NCI-H345 treated with DMSO at 0.1 percent for 48 hours (cell line): ENCODE data around the gene IER5.
"Not testable (repeated sequence)": the region's sequence is repeated elsewhere in the genome, so short reads cannot be mapped to it uniquely, and the experiment has no call there.

Experiments
- DNase-seq: peaks from one replicate; lab custom pipeline; 2025; ENCODE audit not compliant: unreplicated experiment; lab: John Stamatoyannopoulos, UW

Gene IER5

GRCh38 chr1:181088079-181089016 lies at the start of gene IER5:
Gene IER5 (plus strand): TSS chr1:181088700. CDS start chr1:181088903, 203 bp downstream.
- peak; percentile 91 for DNase-seq

DNA sequence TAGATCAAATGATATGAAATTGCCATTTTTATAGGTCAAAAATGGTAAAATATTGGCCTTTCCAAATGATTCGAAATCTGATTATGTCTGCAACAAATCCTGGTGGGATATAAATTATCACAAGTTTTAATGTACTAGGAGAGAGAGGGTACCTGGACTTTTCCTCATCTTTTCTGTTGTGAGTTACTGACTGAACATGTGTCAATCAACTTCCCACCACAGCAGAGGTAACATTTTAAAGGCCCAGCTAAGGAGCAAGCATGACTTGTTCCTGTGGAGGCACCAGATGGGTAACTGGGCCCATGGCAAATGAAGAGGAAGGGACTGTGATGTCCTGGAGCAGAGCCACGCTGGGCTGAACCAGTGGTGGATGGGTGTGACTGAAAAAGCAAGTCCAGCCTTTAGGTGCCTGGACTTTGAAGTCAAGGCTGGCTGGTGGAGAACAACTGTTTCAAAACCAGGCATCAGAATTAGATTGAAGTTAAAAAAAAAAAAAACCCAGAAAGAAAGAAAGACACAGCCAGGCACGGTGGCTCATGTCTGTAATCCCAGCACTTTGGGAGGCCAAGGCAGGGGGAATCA lies 48.1 kb upstream of the IER5 start:
- DNase-seq = no peak

GRCh38 chr1:181043025-181043888 lies 45.2 kb upstream of the IER5 start:
- DNase-seq = peak; percentile 29

DNA sequence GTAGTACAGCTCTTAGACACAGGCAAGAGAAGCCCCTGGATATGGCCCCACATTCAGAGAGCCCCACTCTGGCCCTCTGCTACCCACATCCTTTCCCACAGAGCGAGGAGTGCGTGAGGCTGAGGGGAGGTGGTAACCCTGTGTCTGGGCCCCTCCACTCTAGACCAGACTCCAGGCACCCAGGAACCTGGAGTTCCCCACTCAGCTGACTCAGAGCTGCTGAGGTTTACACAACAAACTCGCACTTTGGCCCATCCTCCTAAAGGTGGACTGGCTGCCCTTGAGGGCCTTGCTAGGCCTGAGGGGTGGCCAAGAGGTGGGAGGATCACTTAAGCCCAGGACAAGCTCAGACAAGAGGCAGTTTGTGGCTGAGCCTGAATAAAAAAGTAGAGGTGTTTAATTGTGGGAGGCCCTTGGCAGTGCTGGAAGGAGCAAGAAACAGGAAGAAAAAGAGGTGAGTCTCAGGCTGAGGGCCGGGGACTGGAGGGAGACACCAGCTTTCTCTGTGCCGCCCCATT lies 44.0 kb upstream of the IER5 start:
- DNase-seq = no peak

DNA sequence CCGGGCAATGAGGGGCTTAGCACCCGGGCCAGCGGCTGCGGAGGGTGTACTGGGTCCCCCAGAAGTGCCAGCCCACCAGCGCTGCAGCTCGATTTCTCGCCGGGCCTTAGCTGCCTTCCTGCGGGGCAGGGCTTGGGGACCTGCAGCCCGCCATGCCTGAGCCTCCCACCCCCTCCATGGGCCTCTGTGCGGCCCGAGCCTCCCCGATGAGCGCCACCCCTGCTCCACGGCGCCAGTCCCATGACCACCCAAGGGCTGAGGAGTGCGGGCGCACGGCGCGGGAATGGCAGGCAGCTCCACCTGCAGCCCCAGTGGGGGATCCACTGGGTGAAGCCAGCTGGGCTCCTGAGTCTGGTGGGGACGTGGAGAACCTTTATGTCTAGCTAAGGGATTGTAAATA lies 42.6 kb upstream of the IER5 start:
- not testable (repeated sequence) for DNase-seq

GRCh38 chr1:181049378-181049777 lies 39.1 kb upstream of the IER5 start:
- no peak for DNase-seq

GRCh38 chr1:181050922-181051321 lies 37.6 kb upstream of the IER5 start:
- DNase-seq = no peak

GRCh38 chr1:181056560-181056959 lies 31.9 kb upstream of the IER5 start:
- no peak for DNase-seq

DNA sequence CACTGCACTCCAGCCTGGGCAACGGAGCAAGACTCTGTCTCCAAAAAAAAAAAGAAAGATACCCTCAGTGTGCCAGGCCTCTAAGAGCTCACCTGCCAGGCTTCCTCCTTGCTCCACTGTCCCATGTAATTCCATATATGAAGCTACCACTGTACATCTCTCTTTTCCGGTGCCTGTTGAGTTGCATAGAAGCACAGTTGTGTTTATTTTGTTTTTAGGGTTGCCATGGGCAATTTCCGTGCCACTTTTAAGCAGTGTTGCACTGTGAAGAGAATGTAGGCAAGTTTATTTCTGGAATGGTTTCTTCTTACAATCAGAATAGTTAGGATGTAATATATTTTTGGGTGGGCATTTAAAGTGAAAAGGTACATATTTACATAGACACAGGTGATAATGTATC lies 31.4 kb upstream of the IER5 start:
- DNase-seq = peak; percentile 90

DNA sequence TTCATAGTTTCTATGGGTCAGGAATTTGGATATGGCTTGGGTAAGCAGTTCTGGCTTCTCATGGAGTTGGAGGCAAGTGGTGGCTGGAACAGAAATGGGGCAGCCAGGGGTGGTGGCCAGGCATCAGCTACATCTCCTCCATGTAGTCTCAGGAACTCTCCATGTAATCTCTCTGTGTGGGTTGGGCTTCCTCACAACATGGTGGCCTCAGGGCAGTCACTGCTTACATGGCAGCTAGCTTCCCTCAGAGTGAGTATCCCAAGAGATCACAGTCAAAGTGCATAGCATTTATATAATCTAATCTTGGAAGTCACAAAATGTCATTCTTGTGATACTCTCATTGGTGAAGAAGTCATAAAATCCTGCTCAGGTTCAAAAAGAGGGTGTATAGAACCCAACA lies 29.1 kb upstream of the IER5 start:
- no peak for DNase-seq

DNA sequence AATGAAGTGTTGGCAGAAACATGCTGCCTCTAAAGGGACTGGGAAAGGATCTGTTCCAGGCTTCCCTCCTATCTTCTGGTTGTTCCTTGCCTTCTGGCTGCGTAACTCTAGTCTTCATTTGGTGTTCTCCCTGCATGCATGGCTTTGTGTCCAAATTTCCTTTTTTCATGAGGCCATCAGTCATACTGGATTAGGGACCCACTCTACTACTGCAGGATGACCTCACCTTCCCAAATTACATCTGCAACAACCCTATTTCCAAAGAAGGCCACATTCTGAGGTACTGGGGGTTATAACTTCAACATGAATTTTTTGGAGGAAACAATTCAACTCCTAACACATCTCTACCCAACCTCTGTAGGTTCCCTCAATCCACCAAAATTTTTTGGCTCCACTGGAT lies 28.4 kb upstream of the IER5 start:
- no peak for DNase-seq

GRCh38 chr1:181060947-181061346 lies 27.6 kb upstream of the IER5 start:
- not testable (repeated sequence) for DNase-seq

DNA sequence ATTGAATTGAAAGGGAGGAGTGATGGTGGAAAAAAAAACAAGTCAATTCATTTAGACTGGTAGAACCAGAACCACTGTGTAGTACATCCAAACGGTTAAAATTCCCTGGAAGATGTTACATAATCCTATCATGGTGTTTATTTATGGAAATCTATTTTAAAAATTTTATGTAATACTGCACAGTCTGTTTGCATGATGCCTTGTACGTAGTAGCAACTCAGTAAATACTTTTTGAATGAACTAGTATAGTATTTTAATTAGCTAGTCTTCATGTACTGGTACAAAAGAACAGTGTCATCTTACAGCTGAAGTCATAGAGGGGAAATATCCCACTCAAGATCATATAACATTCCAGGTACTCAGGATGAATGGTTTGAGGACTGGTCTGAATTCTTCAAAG lies 27.0 kb upstream of the IER5 start:
- no peak for DNase-seq

- no peak for DNase-seq
These were observed 26.3 kb upstream of the IER5 start for GRCh38 chr1:181061891-181062835.

DNA sequence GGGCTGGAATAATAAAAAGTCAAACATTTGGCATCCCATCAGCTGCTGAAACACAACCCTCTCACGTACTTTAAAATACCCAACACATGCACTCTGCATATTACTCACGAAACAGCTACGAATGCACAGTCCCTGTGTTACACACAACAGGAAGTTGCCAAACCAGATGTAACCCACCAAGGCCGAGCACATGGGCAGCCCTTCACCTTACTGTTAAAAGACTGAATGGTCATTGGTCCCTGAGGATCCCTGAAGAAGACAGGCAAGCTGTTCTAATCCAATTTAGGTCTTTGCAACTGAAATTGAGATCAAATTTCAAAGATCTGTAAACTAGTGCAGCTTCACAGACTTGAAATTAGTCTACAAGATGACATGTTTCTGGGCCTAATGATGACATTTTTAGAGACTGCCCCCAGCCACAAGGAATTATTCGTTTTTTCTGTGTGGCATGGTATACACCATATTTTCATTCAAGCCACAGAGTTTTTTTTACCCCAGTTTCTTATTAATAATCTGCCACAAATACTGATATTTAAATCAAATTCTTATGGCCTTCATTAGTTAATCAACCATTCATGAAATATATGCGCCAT lies 25.6 kb upstream of the IER5 start:
- DNase-seq = no peak

- no peak for DNase-seq
These were observed 24.4 kb upstream of the IER5 start for GRCh38 chr1:181064011-181064623.

- no peak for DNase-seq
These were observed 23.8 kb upstream of the IER5 start for GRCh38 chr1:181064702-181065101.

- no peak for DNase-seq
These were observed 14.9 kb upstream of the IER5 start for GRCh38 chr1:181073638-181074037.

GRCh38 chr1:181075766-181076350 lies 12.6 kb upstream of the IER5 start:
- no peak for DNase-seq
